ENCODE results near the gene KRTAP6-3.
A peak's percentile ranks its signal among the peaks of the same experiment; 100 is the strongest.

The KRTAP6-3 gene

GRCh38 chr21:30592140-30592539 is at the start of gene KRTAP6-3:
KRTAP6-3 (plus strand) TSS chr21:30592440; CDS start chr21:30592446, 6 bp downstream.
- DNase-seq: no peak

GRCh38 chr21:30552782-30553181 is 39.5 kb upstream of the KRTAP6-3 start:
- DNase-seq: no peak

- no peak for DNase-seq
Measured at GRCh38 chr21:30555095-30555494, 37.1 kb upstream of the KRTAP6-3 start.

GRCh38 chr21:30561264-30561895 is 30.9 kb upstream of the KRTAP6-3 start, which contains the start of gene KRTAP19-7:
KRTAP19-7 (minus strand) TSS chr21:30561314; CDS start chr21:30561289, 25 bp downstream.
- DNase-seq: no peak

- no peak for DNase-seq
Measured at GRCh38 chr21:30561957-30562356, 30.3 kb upstream of the KRTAP6-3 start.

- no peak for DNase-seq
Measured at GRCh38 chr21:30563072-30563471, 29.2 kb upstream of the KRTAP6-3 start.

GRCh38 chr21:30563630-30564029 is 28.6 kb upstream of the KRTAP6-3 start:
- DNase-seq: no peak

GRCh38 chr21:30567617-30568016 is 24.6 kb upstream of the KRTAP6-3 start:
- DNase-seq: no peak

GRCh38 chr21:30577766-30578165 is 14.5 kb upstream of the KRTAP6-3 start:
- peak; percentile 68 for DNase-seq

- DNase-seq: no peak
Measured at GRCh38 chr21:30579346-30579745, 12.9 kb upstream of the KRTAP6-3 start.

- DNase-seq: peak; percentile 25
Measured at GRCh38 chr21:30580132-30580531, 12.1 kb upstream of the KRTAP6-3 start.

- DNase-seq: no peak
Measured at GRCh38 chr21:30582870-30583269, 9.4 kb upstream of the KRTAP6-3 start.

- DNase-seq: no peak
Measured at GRCh38 chr21:30590297-30590696, 1.9 kb upstream of the KRTAP6-3 start, which contains the start of gene KRTAP22-2. KRTAP22-2 (minus strand) TSS chr21:30590397.

GRCh38 chr21:30598802-30599201 is 6.6 kb downstream of the KRTAP6-3 start, which contains the start of gene KRTAP6-2:
KRTAP6-2 (minus strand) TSS chr21:30598902; CDS start chr21:30598874, 28 bp downstream.
- DNase-seq: no peak

- DNase-seq: no peak
Measured at GRCh38 chr21:30600787-30601186, 8.5 kb downstream of the KRTAP6-3 start, which contains the start of gene KRTAP22-1. KRTAP22-1 (plus strand) TSS chr21:30601087.

- DNase-seq: peak; percentile 7
Measured at GRCh38 chr21:30605968-30606367, 13.7 kb downstream of the KRTAP6-3 start.

GRCh38 chr21:30612132-30612531 is 19.9 kb downstream of the KRTAP6-3 start:
- no peak for DNase-seq

GRCh38 chr21:30613836-30614235 is 21.6 kb downstream of the KRTAP6-3 start, which contains the start of gene KRTAP6-1:
KRTAP6-1 (minus strand) TSS chr21:30613930; CDS start chr21:30613904, 26 bp downstream.
- DNase-seq: peak; percentile 4

GRCh38 chr21:30615199-30615598 is 23.0 kb downstream of the KRTAP6-3 start:
- DNase-seq: no peak

- no peak for DNase-seq
Measured at GRCh38 chr21:30616125-30616524, 23.9 kb downstream of the KRTAP6-3 start, which contains the start of gene KRTAP20-1. KRTAP20-1 (plus strand) TSS chr21:30616425; CDS start chr21:30616455, 30 bp downstream.

- DNase-seq: no peak
Measured at GRCh38 chr21:30620080-30620479, 27.8 kb downstream of the KRTAP6-3 start.

- no peak for DNase-seq
Measured at GRCh38 chr21:30620522-30620921, 28.3 kb downstream of the KRTAP6-3 start, which contains the start of gene KRTAP20-4. KRTAP20-4 (plus strand) TSS chr21:30620627.

- peak; percentile 3 for DNase-seq
Measured at GRCh38 chr21:30623362-30623761, 31.1 kb downstream of the KRTAP6-3 start.

- no peak for DNase-seq
Measured at GRCh38 chr21:30625449-30626165, 33.4 kb downstream of the KRTAP6-3 start.
